ENCODE measurements around the gene ZBTB2. TPM values are rescaled to one million over a fixed set of nuclear protein-coding genes. Genes with fewer than 3 reads are reported as not detected.

ZBTB2 gene
- total and polyA plus RNA-seq, 2 of the 4 experiments (the other 2 are of a cell fraction), result 11.8 to 17.7 TPM

DNA sequence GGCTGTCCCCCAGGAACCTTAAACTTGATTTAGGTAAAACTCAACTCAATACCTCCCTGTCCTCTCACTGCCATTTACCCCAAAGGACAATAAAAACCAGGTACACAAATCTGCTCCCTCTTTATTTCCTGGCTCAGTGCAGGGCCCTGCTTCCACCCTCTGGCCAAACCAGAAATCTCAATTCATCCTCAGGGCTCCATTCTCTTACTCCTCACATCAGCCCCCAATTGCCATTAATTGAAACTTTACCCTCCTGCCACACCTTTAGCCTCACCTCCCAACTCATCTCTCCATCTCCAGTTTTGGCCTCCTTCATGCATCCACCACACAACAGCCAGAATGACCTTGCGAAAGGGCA lies 10.5 kb downstream of the ZBTB2 start:
- H2BK120ac ChIP-seq (ENCODE audit: low read depth, low read length), result no peak overlapping the region
- intact Hi-C loops (cut with micrococcal nuclease), result no loop called here
- H3K4me1 ChIP-seq (ENCODE audit: control insufficient read depth, insufficient read depth, low read length), result no peaks in the 10 kb centered on the region; the same call in 1 of the 2 replicates
- TF ChIP-seq USF2 (IDR thresholded peaks at IDR 0.05; ENCODE audit: low read depth, low read length), result no peak
- dilution Hi-C loops (cut with HindIII; ENCODE audit: low sequenced_read_pairs, unreplicated experiment), result no loop called here
- no peak overlapping the region for H3K4me3 ChIP-seq (ENCODE audit: insufficient read depth, low read depth, low read length)
- H3K18ac ChIP-seq (ENCODE audit: low read depth, low read length), result no peak overlapping the region
- no CpG with 5 or more reads among the region's 1 CpG for WGBS, 2 experiments (ENCODE audit: extremely low coverage in 2 of 2, insufficient read length in 1 of 2)
- no peak overlapping the region for H2BK20ac ChIP-seq (ENCODE audit: low read depth, low read length)
- in situ Hi-C loops (cut with MboI; ENCODE audit: low sequenced_read_pairs), result no loop called here
- no peak overlapping the region for H2BK5ac ChIP-seq (ENCODE audit: low read depth, low read length, poor library complexity, severe bottlenecking)
- no peak overlapping the region for H4K8ac ChIP-seq (ENCODE audit: low read depth in 2 of 2, low read length in 2 of 2)
- H3K9me3 ChIP-seq (ENCODE audit: control insufficient read depth, insufficient read depth, low read length), result no peaks in the 10 kb centered on the region
- H2BK15ac ChIP-seq (ENCODE audit: low read depth, low read length), result no peak overlapping the region
- no TSS peak for BruUV-seq (replicated peaks)
- H3K56ac ChIP-seq (ENCODE audit: extremely low read depth, insufficient read depth, low read length), result no peak overlapping the region
- H3K79me1 ChIP-seq (ENCODE audit: low read depth in 1 of 2, low read length in 2 of 2), result peaks cover 51 to 65% of the 10 kb centered on the region in 2 experiments
- no peak for DNase-seq
- H3K14ac ChIP-seq (replicated peaks; ENCODE audit: low read depth, low read length), result no peak overlapping the region
- no peak overlapping the region for H2AK9ac ChIP-seq (replicated peaks; ENCODE audit: low read depth, low read length, poor library complexity)
- H3K27me3 ChIP-seq (ENCODE audit: control insufficient read depth, insufficient read depth, low read length), result no peaks in the 10 kb centered on the region
- no peak overlapping the region for H2AK5ac ChIP-seq (ENCODE audit: low read depth, low read length)
- H4K20me1 ChIP-seq (ENCODE audit: insufficient read depth, low read length), result peaks cover 12% of the 10 kb centered on the region
- H3K36me3 ChIP-seq (ENCODE audit: control insufficient read depth, insufficient read depth, low read length), result no peaks in the 10 kb centered on the region
- H3K9ac ChIP-seq (ENCODE audit: low read depth, low read length), result no peak overlapping the region
- H3K9me1 ChIP-seq (ENCODE audit: insufficient read depth, low read length), result peaks cover 5% of the 10 kb centered on the region
- POLR2A ChIA-PET (ENCODE audit: unreplicated experiment), result no interaction called here
- H4K91ac ChIP-seq (ENCODE audit: insufficient read depth, low read depth, low read length), result no peak overlapping the region
- H3K4ac ChIP-seq (ENCODE audit: low read depth, low read length), result no peak overlapping the region
- no peak overlapping the region for H4K5ac ChIP-seq (ENCODE audit: low read depth, low read length)
- H3K27ac ChIP-seq (ENCODE audit: insufficient read depth, low read length), result no peak overlapping the region
- CTCF ChIA-PET, result interaction anchor here (0.6 kb wide), 1 partner anchor 45 kb away, joined by 3 read pairs; no protein-coding TSS in a partner anchor
- no peak for ATAC-seq (ENCODE audit: low read depth)
- H3K23ac ChIP-seq (ENCODE audit: low read depth, low read length), result no peak overlapping the region
- no peak overlapping the region for H3K4me2 ChIP-seq (ENCODE audit: low read depth, low read length)
- H2AFZ ChIP-seq (replicated peaks; ENCODE audit: low read length, poor library complexity), result no peak overlapping the region

All from IMR-90 (cell line).